A549 (cell line): ENCODE measurements around the gene CACFD1. TPM values are rescaled to one million over a fixed set of nuclear protein-coding genes. Genes with fewer than 3 reads are reported as not detected.

ENCODE experiments used
- ATAC-seq, 2 experiments: fragments of 200-7000 bp in 1 of 2; fragments of >200 bp in 1 of 2; cut with Nextera tagmentation in 1 of 2; cut with Tn5 transposase in 1 of 2; 3 replicates each; pipeline versions ENCODE4 v1.8.0 to v1.9.1; 2018 to 2020; ENCODE audit warnings: mild to moderate bottlenecking in 1 of 2, moderate library complexity in 1 of 2
- CTCF ChIA-PET: fragments of 300-600 bp; sonication (Branson Sonifier 250); formaldehyde crosslinking; extraction: SDS; loops from one replicate; lab custom pipeline; 2021; ENCODE audit warnings: antibody characterized with exemption, inconsistent platforms; lab: Yijun Ruan, JAX
- POLR2A ChIA-PET: fragments of 350-600 bp; formaldehyde crosslinking; extraction: SDS; loops from one replicate; lab custom pipeline; 2021; ENCODE audit warnings: antibody characterized with exemption, inconsistent platforms; lab: Yijun Ruan, JAX
- DNase-seq, 2 experiments: peaks; one replicate each; pipeline versions ENCODE4 v3.0.0 to v3.0.0-alpha.2; 2011 to 2016; ENCODE audit warnings: low read depth in 1 of 2, low spot score in 1 of 2
- FAIRE-seq: peaks from 2 replicates; lab custom pipeline; 2011; peaks lifted over from hg19 to GRCh38; lab: Jason Lieb, UNC
- H3K27ac ChIP-seq, 2 experiments: fragments of >200 bp; sonication (Bioruptor Twin); formaldehyde crosslinking; 3 replicates each; pipeline ENCODE4 v1.5.1; 2016 to 2017
- H3K4me1 ChIP-seq: fragments of >200 bp; sonication (Bioruptor Twin); formaldehyde crosslinking; 3 replicates; pipeline ENCODE4 v1.6.1; 2016
- H3K4me2 ChIP-seq: fragments of >200 bp; sonication (Bioruptor Twin); formaldehyde crosslinking; 3 replicates; pipeline ENCODE4 v1.6.1; 2016
- H3K4me3 ChIP-seq: fragments of >200 bp; sonication (Bioruptor Twin); formaldehyde crosslinking; 3 replicates; pipeline ENCODE4 v1.5.1; 2016
- H3K9me3 ChIP-seq: fragments of >200 bp; sonication (Bioruptor Twin); formaldehyde crosslinking; 3 replicates; pipeline ENCODE4 v1.6.1; 2016
- BCL3 ChIP-seq: fragments of >200 bp; sonication (Bioruptor Twin); formaldehyde crosslinking; IDR thresholded peaks from 3 replicates; pipeline ENCODE4 v1.6.1; 2016
- CBX2 ChIP-seq: fragments of 200-600 bp; sonication (generic); IDR thresholded peaks from 2 replicates; pipeline ENCODE4 v1.6.1; 2016; ENCODE audit warnings: low read depth, mild to moderate bottlenecking, borderline replicate concordance
- CBX8 ChIP-seq: fragments of 200-600 bp; sonication (generic); IDR thresholded peaks from 2 replicates; pipeline ENCODE4 v1.6.1; 2016
- CEBPB ChIP-seq, 2 experiments: fragments of >200 bp in 1 of 2; sonication (Bioruptor Twin) in 1 of 2; formaldehyde crosslinking in 1 of 2; IDR thresholded peaks; 2 replicates each; pipeline ENCODE4 v1.6.1; 2012 to 2016
- EHF ChIP-seq: fragments of 250-450 bp; sonication (Bioruptor Pico); IDR thresholded peaks from 2 replicates; pipeline ENCODE4 v1.5.0; 2020; ENCODE audit warnings: mild to moderate bottlenecking
- ELK1 ChIP-seq: fragments of 150-350 bp; IDR thresholded peaks from 2 replicates; pipeline ENCODE4 v1.6.1; 2014; ENCODE audit warnings: low read depth, mild to moderate bottlenecking, low read length
- FOXS1 ChIP-seq: fragments of 250-450 bp; sonication (Bioruptor Pico); IDR thresholded peaks from 2 replicates; pipeline ENCODE4 v1.5.0; 2020; ENCODE audit warnings: mild to moderate bottlenecking, moderate library complexity
- HDAC2 ChIP-seq: fragments of 200-600 bp; sonication (generic); IDR thresholded peaks from 2 replicates; pipeline ENCODE4 v1.6.1; 2016
- HES2 ChIP-seq: fragments of >200 bp; sonication (Bioruptor Twin); formaldehyde crosslinking; IDR thresholded peaks from 2 replicates; pipeline ENCODE4 v1.6.1; 2016
- JUN ChIP-seq, 2 experiments: fragments of >200 bp; sonication (Bioruptor Twin); formaldehyde crosslinking; IDR thresholded peaks; 2 replicates in 1 of 2; 3 replicates in 1 of 2; pipeline ENCODE4 v1.6.1; 2016 to 2017
- MAZ ChIP-seq: fragments of 150-350 bp; IDR thresholded peaks from 2 replicates; pipeline ENCODE4 v1.6.1; 2014; ENCODE audit warnings: antibody characterized with exemption, low read depth, low read length, borderline replicate concordance
- MYC ChIP-seq: IDR thresholded peaks from 2 replicates; pipeline ENCODE4 v1.6.1; 2012; ENCODE audit warnings: mild to moderate bottlenecking, inconsistent platforms, low read length, improper control_type of control experiment, borderline replicate concordance
- NR3C1 ChIP-seq: fragments of >200 bp; sonication (Bioruptor Twin); formaldehyde crosslinking; IDR thresholded peaks from 3 replicates; pipeline ENCODE4 v1.6.1; 2017
- POLR2A ChIP-seq: IDR thresholded peaks from 2 replicates; pipeline ENCODE4 v1.6.1; 2012; ENCODE audit warnings: mild to moderate bottlenecking, low read length
- RARB ChIP-seq: fragments of 250-450 bp; sonication (Bioruptor Pico); IDR thresholded peaks from 2 replicates; pipeline ENCODE4 v1.8.0; 2021; ENCODE audit warnings: mild to moderate bottlenecking, moderate library complexity
- SREBF2 ChIP-seq: fragments of 450-650 bp; IDR thresholded peaks from 2 replicates; pipeline ENCODE4 v1.6.1; 2014; ENCODE audit warnings: mild to moderate bottlenecking, moderate library complexity
- TP53 ChIP-seq: fragments of 250-450 bp; sonication (Bioruptor Pico); IDR thresholded peaks from 2 replicates; pipeline ENCODE4 v1.5.0; 2021; ENCODE audit warnings: mild to moderate bottlenecking, moderate library complexity
- ZC3H11A ChIP-seq: fragments of 450-650 bp; IDR thresholded peaks from 2 replicates; pipeline ENCODE4 v1.6.1; 2014; ENCODE audit warnings: antibody characterized with exemption, mild to moderate bottlenecking
- ZNF302 ChIP-seq: fragments of 250-450 bp; sonication (Bioruptor Pico); IDR thresholded peaks from 2 replicates; pipeline ENCODE4 v1.9.0; 2021; ENCODE audit warnings: inconsistent platforms, mild to moderate bottlenecking, moderate library complexity
- WGBS: methylation state at CpG from one replicate; pipeline ENCODE4 v1.1.6; 2017; ENCODE audit errors: missing lambda C conversion rate; 5-methylcytosine and 5-hydroxymethylcytosine counted together
- polyA plus RNA-seq, 4 experiments: library from polyadenylated mRNA; depleted of rRNA in 3 of 4; stranded (reverse); fragments of >200 nt; fragmentation: RNase III in 1 of 4; extraction: RNeasy Plus Mini Kit Qiagen cat#74134 plus additional on column Dnase treatment in 1 of 4; gene quantifications; 2 replicates in 3 of 4; 3 replicates in 1 of 4; pipeline ENCODE4 v1.2.3, GENCODE V29; 2011 to 2017
- TF ChIP-seq, protein P1 (sequence below): fragments of 250-450 bp; sonication (Bioruptor Pico); IDR thresholded peaks from 2 replicates; pipeline ENCODE4 v1.5.0; 2020; ENCODE audit warnings: low read depth, mild to moderate bottlenecking, moderate library complexity
- TF ChIP-seq, protein P2 (sequence below): fragments of 450-650 bp; IDR thresholded peaks from 2 replicates; pipeline ENCODE4 v1.6.1; 2014; ENCODE audit warnings: antibody characterized with exemption
- TF ChIP-seq, protein P3 (sequence below): IDR thresholded peaks from 2 replicates; pipeline ENCODE4 v1.6.1; 2012
- TF ChIP-seq, protein P4 (sequence below): IDR thresholded peaks from 2 replicates; pipeline ENCODE4 v1.6.1; 2012; ENCODE audit warnings: low read depth, borderline replicate concordance
- TF ChIP-seq, protein P5 (sequence below): fragments of 200-600 bp; sonication (generic); IDR thresholded peaks from 2 replicates; pipeline ENCODE4 v1.6.1; 2016; ENCODE audit warnings: antibody characterized with exemption, mild to moderate bottlenecking, moderate library complexity

CACFD1 gene
- polyA plus RNA-seq, 2 of the 4 experiments (the other 2 are of a cell fraction) = 5.0 to 8.0 TPM

DNA sequence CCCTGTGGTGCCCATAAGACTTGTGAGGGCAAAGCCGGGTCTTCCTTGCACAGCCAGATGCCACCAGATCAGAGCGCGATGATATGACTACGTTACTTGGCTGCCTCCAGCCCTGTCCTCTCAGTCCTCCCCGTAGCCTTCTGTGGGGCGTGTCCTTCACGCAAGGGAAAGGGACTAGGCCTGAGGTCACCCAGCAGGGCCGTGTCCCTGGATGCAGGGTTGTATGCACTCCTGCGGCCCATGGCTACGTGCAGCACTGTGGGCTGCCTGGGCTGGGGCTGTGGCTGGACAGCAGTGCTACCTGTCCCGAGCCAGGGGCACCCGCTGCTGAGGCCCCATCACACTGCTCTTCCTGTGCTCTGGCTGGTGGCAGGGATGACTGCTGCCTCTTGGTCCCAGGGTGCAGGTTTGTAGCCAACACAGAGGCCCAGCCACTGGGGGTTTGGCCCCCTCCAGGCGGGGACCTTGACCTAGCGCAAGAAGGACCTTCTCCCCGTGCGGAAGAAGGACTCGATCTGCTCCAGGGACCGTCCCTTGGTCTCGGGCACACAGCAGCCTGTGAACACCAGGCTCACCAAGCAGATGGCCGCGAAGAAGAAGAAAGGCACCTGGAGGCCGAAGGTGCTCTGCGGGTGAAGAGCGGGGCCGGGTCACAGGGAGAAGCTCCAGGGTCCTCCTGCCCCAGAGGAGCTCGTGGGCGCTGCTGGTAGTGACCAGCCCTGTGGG is 11.9 kb downstream of the CACFD1 start:
- POLR2A ChIA-PET = interaction anchor here (1.2 kb wide), 1 partner anchor 12 kb away, joined by 3 read pairs; no protein-coding TSS in a partner anchor
- TF ChIP-seq ELK1 = no peak
- TF ChIP-seq TP53 (CRISPR knock-in tag) = no peak
- no peak for TF ChIP-seq EHF (CRISPR knock-in tag)
- TF ChIP-seq MAZ = no peak
- TF ChIP-seq HES2 = no peak
- no peak for TF ChIP-seq POLR2A
- TF ChIP-seq MYC = no peak
- TF ChIP-seq CEBPB (IDR thresholded peaks at IDR 0.05) = no peak
- TF ChIP-seq SREBF2 = no peak
- no peak for TF ChIP-seq RARB
- no peak for TF ChIP-seq ZC3H11A
- no peak for TF ChIP-seq JUN (IDR thresholded peaks at IDR 0.05)
- no peak for TF ChIP-seq CBX8
- no peak for TF ChIP-seq HDAC2
- no peak for TF ChIP-seq FOXS1 (CRISPR knock-in tag)
- TF ChIP-seq, protein P1, sequence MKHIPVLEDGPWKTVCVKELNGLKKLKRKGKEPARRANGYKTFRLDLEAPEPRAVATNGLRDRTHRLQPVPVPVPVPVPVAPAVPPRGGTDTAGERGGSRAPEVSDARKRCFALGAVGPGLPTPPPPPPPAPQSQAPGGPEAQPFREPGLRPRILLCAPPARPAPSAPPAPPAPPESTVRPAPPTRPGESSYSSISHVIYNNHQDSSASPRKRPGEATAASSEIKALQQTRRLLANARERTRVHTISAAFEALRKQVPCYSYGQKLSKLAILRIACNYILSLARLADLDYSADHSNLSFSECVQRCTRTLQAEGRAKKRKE (CRISPR knock-in tag) = no peak
- TF ChIP-seq, protein P2, sequence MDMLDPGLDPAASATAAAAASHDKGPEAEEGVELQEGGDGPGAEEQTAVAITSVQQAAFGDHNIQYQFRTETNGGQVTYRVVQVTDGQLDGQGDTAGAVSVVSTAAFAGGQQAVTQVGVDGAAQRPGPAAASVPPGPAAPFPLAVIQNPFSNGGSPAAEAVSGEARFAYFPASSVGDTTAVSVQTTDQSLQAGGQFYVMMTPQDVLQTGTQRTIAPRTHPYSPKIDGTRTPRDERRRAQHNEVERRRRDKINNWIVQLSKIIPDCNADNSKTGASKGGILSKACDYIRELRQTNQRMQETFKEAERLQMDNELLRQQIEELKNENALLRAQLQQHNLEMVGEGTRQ = no peak
- no peak for TF ChIP-seq NR3C1
- TF ChIP-seq, protein P3, sequence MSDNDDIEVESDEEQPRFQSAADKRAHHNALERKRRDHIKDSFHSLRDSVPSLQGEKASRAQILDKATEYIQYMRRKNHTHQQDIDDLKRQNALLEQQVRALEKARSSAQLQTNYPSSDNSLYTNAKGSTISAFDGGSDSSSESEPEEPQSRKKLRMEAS = no peak
- no peak for TF ChIP-seq ZNF302
- H3K9me3 ChIP-seq = no peaks in the 10 kb centered on the region
- no peak overlapping the region for H3K4me3 ChIP-seq
- CTCF ChIA-PET = interaction anchor here (0.7 to 1.3 kb wide), 3 partner anchors 14 to 286 kb away, joined by 3 read pairs; no protein-coding TSS in a partner anchor
- FAIRE-seq (no peak), ATAC-seq (no peak), DNase-seq (no peak)
- H3K4me2 ChIP-seq = no peak overlapping the region
- no peak overlapping the region for H3K27ac ChIP-seq
- WGBS = 89% methylated on average over 20 of the region's 27 CpGs
- H3K4me1 ChIP-seq = no peaks in the 10 kb centered on the region

- ChIA-PET POLR2A (no interaction called here), CTCF (interaction anchor here (0.8 to 1.3 kb wide), 2 partner anchors 14 to 48 kb away, joined by 3 read pairs; no protein-coding TSS in a partner anchor)
- H3K4me2 ChIP-seq = no peak overlapping the region
- TF ChIP-seq TP53 (CRISPR knock-in tag) (no peak), BCL3 (no peak), MAZ (no peak), RARB (no peak), CBX2 (no peak)
- TF ChIP-seq, protein P4, sequence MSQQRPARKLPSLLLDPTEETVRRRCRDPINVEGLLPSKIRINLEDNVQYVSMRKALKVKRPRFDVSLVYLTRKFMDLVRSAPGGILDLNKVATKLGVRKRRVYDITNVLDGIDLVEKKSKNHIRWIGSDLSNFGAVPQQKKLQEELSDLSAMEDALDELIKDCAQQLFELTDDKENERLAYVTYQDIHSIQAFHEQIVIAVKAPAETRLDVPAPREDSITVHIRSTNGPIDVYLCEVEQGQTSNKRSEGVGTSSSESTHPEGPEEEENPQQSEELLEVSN = no peak
- TF ChIP-seq, protein P5, sequence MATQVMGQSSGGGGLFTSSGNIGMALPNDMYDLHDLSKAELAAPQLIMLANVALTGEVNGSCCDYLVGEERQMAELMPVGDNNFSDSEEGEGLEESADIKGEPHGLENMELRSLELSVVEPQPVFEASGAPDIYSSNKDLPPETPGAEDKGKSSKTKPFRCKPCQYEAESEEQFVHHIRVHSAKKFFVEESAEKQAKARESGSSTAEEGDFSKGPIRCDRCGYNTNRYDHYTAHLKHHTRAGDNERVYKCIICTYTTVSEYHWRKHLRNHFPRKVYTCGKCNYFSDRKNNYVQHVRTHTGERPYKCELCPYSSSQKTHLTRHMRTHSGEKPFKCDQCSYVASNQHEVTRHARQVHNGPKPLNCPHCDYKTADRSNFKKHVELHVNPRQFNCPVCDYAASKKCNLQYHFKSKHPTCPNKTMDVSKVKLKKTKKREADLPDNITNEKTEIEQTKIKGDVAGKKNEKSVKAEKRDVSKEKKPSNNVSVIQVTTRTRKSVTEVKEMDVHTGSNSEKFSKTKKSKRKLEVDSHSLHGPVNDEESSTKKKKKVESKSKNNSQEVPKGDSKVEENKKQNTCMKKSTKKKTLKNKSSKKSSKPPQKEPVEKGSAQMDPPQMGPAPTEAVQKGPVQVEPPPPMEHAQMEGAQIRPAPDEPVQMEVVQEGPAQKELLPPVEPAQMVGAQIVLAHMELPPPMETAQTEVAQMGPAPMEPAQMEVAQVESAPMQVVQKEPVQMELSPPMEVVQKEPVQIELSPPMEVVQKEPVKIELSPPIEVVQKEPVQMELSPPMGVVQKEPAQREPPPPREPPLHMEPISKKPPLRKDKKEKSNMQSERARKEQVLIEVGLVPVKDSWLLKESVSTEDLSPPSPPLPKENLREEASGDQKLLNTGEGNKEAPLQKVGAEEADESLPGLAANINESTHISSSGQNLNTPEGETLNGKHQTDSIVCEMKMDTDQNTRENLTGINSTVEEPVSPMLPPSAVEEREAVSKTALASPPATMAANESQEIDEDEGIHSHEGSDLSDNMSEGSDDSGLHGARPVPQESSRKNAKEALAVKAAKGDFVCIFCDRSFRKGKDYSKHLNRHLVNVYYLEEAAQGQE = no peak
- ATAC-seq = no peak
- H3K4me3 ChIP-seq = no peak overlapping the region
- no peak for FAIRE-seq
- H3K4me1 ChIP-seq = no peaks in the 10 kb centered on the region
- H3K27ac ChIP-seq = no peak overlapping the region
- 93% methylated on average over 8 of the region's 11 CpGs for WGBS
- DNase-seq = no peak
- no peaks in the 10 kb centered on the region for H3K9me3 ChIP-seq
These were observed 12.5 kb downstream of the CACFD1 start for GRCh38 chr9:133472277-133472645.
